ENCODE results near the gene MYCBP2. TPM values are rescaled to one million over a fixed set of nuclear protein-coding genes. Genes with fewer than 3 reads are reported as not detected.

The MYCBP2 gene
- polyA plus RNA-seq, 1 of the 3 experiments (the other 2 are of a cell fraction), result 18.5 TPM

GRCh38 chr13:77235456-77236022 lies 91.4 kb downstream of the MYCBP2 start:
- TF ChIP-seq, protein P1, sequence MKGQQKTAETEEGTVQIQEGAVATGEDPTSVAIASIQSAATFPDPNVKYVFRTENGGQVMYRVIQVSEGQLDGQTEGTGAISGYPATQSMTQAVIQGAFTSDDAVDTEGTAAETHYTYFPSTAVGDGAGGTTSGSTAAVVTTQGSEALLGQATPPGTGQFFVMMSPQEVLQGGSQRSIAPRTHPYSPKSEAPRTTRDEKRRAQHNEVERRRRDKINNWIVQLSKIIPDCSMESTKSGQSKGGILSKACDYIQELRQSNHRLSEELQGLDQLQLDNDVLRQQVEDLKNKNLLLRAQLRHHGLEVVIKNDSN (IDR thresholded peaks at IDR 0.05; ENCODE audit: borderline replicate concordance, low read depth), result no peak
- TF ChIP-seq FOXM1 (IDR thresholded peaks at IDR 0.05; ENCODE audit: low read depth), result no peak
- TF ChIP-seq USF2 (IDR thresholded peaks at IDR 0.05; ENCODE audit: borderline replicate concordance, low read depth, low read length), result no peak
- no peak for TF ChIP-seq YY1 (IDR thresholded peaks at IDR 0.05; ENCODE audit: low read depth)
- no peak for TF ChIP-seq GATA2 (CRISPR knock-in tag; IDR thresholded peaks at IDR 0.05)
- TF ChIP-seq TAF1 (IDR thresholded peaks at IDR 0.05; ENCODE audit: borderline replicate concordance, low read depth, low read length), result no peak
- no peak for TF ChIP-seq EP300 (IDR thresholded peaks at IDR 0.05; ENCODE audit: borderline replicate concordance in 1 of 2, low read depth in 1 of 2, low read length in 1 of 2)
- no peak for TF ChIP-seq MEF2A (IDR thresholded peaks at IDR 0.05; ENCODE audit: borderline replicate concordance, low read depth)
- no peak for TF ChIP-seq CHD2 (IDR thresholded peaks at IDR 0.05; ENCODE audit: low read length, partially characterized antibody)
- no peak for TF ChIP-seq FOXJ3 (CRISPR knock-in tag; IDR thresholded peaks at IDR 0.05)
- no peak for TF ChIP-seq RAD21 (IDR thresholded peaks at IDR 0.05; ENCODE audit: low read length)
- no peak for TF ChIP-seq MXI1 (IDR thresholded peaks at IDR 0.05; ENCODE audit: low read depth, low read length)
- TF ChIP-seq SMC3 (IDR thresholded peaks at IDR 0.05; ENCODE audit: low read depth, low read length), result no peak
- no peak for TF ChIP-seq ELF1 (IDR thresholded peaks at IDR 0.05)
- TF ChIP-seq NFIC (IDR thresholded peaks at IDR 0.05; ENCODE audit: borderline replicate concordance), result no peak
- no peak for TF ChIP-seq SIN3A (IDR thresholded peaks at IDR 0.05; ENCODE audit: borderline replicate concordance, low read depth, low read length)
- no peak for TF ChIP-seq NRF1 (IDR thresholded peaks at IDR 0.05; ENCODE audit: low read depth, low read length)
- no peak for TF ChIP-seq RCOR1 (IDR thresholded peaks at IDR 0.05; ENCODE audit: low read length)
- no peak for TF ChIP-seq TCF12 (IDR thresholded peaks at IDR 0.05)
- POLR2A ChIA-PET, result no interaction called here

More at GRCh38 chr13:77235456-77236022, 91.4 kb downstream of the MYCBP2 start:
- no peak for DNase-seq
- Histone ChIP-seq H3K9me3 (no peaks in the 10 kb centered on the region; the same call in 1 of the 2 replicates), H2AFZ (ENCODE audit: low read depth) (no peak overlapping the region), H3K27ac (ENCODE audit: low read depth in 2 of 2, low read length in 1 of 2) (no peak overlapping the region), H3K4me1 (ENCODE audit: control insufficient read depth in 1 of 2, insufficient read depth in 2 of 2, low read depth in 1 of 2, low read length in 1 of 2) (peaks cover 0 to 2% of the 10 kb centered on the region in 2 experiments; a peak in 1 of 4 replicates), H3K4me3 (ENCODE audit: low read depth in 2 of 2, low read length in 1 of 2) (no peak overlapping the region), H3K9ac (no peak overlapping the region), H3K4me2 (no peak overlapping the region), H4K20me1 (ENCODE audit: insufficient read depth) (no peaks in the 10 kb centered on the region), H3F3A (replicated peaks; ENCODE audit: insufficient read depth) (no peaks in the 10 kb centered on the region), H3K79me2 (ENCODE audit: insufficient read depth) (no peaks in the 10 kb centered on the region), H3K9me2 (peaks cover 3% of the 10 kb centered on the region; the same call in 1 of the 2 replicates), H3K36me3 (replicated peaks in 1 of 2; ENCODE audit: control insufficient read depth in 1 of 2, insufficient read depth in 2 of 2, low read length in 1 of 2) (peaks cover 11 to 32% of the 10 kb centered on the region in 2 experiments), H3K27me3 (ENCODE audit: insufficient read depth) (no peaks in the 10 kb centered on the region)
- CTCF ChIA-PET, result interaction anchor here (1.0 kb wide), 1 partner anchor 17 kb away, joined by 3 read pairs; no protein-coding TSS in a partner anchor
